Glutamatergic neuron (in vitro differentiated cells): ENCODE measurements around the gene PAK5. TPM values are rescaled to one million over a fixed set of nuclear protein-coding genes. Genes with fewer than 3 reads are reported as not detected.

Experiments
- DNase-seq: peaks from one replicate; pipeline ENCODE4 v3.0.0; 2022
- H3K27ac Mint-ChIP-seq: one replicate; pipeline ENCODE4 v1.8.0; 2020; ENCODE audit warnings: mild to moderate bottlenecking, mixed read lengths, inconsistent platforms; ENCODE audit not compliant: unreplicated experiment
- H3K27me3 Mint-ChIP-seq: one replicate; pipeline ENCODE4 v1.8.0; 2020; ENCODE audit warnings: mild to moderate bottlenecking, moderate library complexity, mixed read lengths, inconsistent platforms; ENCODE audit not compliant: unreplicated experiment
- H3K36me3 Mint-ChIP-seq: one replicate; pipeline ENCODE4 v1.8.0; 2020; ENCODE audit warnings: mild to moderate bottlenecking, mixed read lengths, inconsistent platforms; ENCODE audit not compliant: unreplicated experiment
- H3K4me1 Mint-ChIP-seq: one replicate; pipeline ENCODE4 v1.8.0; 2020; ENCODE audit warnings: mild to moderate bottlenecking, low read depth, mixed read lengths, inconsistent platforms; ENCODE audit not compliant: unreplicated experiment
- H3K4me3 Mint-ChIP-seq: one replicate; pipeline ENCODE4 v1.8.0; 2020; ENCODE audit warnings: mild to moderate bottlenecking, mixed read lengths, inconsistent platforms; ENCODE audit not compliant: unreplicated experiment
- H3K9me3 Mint-ChIP-seq: one replicate; pipeline ENCODE4 v1.8.0; 2020; ENCODE audit warnings: mild to moderate bottlenecking, moderate library complexity, mixed read lengths, inconsistent platforms; ENCODE audit not compliant: unreplicated experiment
- CTCF ChIP-seq: fragments of 200-600 bp; sonication (generic); IDR thresholded peaks from one replicate; pipeline ENCODE4 v1.5.0; 2021; ENCODE audit not compliant: partially characterized antibody, unreplicated experiment
- total RNA-seq: library from RNA; stranded (reverse); fragmentation: NEBNext Ultra II Directional; extraction: Animal tissue kit (Norgen Biotek cat#: 25700); gene quantifications from one replicate; pipeline ENCODE4 v1.2.1, GENCODE V29; 2021; ENCODE audit not compliant: unreplicated experiment

Gene PAK5
- total RNA-seq, 1 donor from 2014 or later, result 6.8 TPM

- peaks cover 2% of the 10 kb centered on the region for H3K27me3 Mint-ChIP-seq
- no peak for DNase-seq
- no peak overlapping the region for H3K27ac Mint-ChIP-seq
- H3K36me3 Mint-ChIP-seq, result peaks cover 11% of the 10 kb centered on the region
- H3K4me3 Mint-ChIP-seq, result no peak overlapping the region
- no peaks in the 10 kb centered on the region for H3K4me1 Mint-ChIP-seq
- peaks cover 3% of the 10 kb centered on the region for H3K9me3 Mint-ChIP-seq
- TF ChIP-seq CTCF, result no peak
Observed at GRCh38 chr20:9877932-9878495, 39.1 kb upstream of the PAK5 start.

- no peak for DNase-seq
- Mint-ChIP-seq H3K9me3 (peaks cover under 1% of the 10 kb centered on the region), H3K4me3 (no peak overlapping the region), H3K27me3 (no peaks in the 10 kb centered on the region), H3K27ac (no peak overlapping the region), H3K4me1 (no peaks in the 10 kb centered on the region), H3K36me3 (no peaks in the 10 kb centered on the region)
- TF ChIP-seq CTCF, result no peak
Observed at GRCh38 chr20:9867196-9867980, 28.5 kb upstream of the PAK5 start.

- Mint-ChIP-seq H3K9me3 (no peaks in the 10 kb centered on the region), H3K4me1 (no peaks in the 10 kb centered on the region), H3K27ac (no peak overlapping the region), H3K4me3 (no peak overlapping the region), H3K27me3 (no peaks in the 10 kb centered on the region), H3K36me3 (no peaks in the 10 kb centered on the region)
- no peak for DNase-seq
- no peak for TF ChIP-seq CTCF
Observed at GRCh38 chr20:9852566-9852965, 13.7 kb upstream of the PAK5 start.

- H3K9me3 Mint-ChIP-seq, result peaks cover 9% of the 10 kb centered on the region
Observed at GRCh38 chr20:9839626-9840025, 750 bp upstream of the PAK5 start.

More at GRCh38 chr20:9839626-9840025, 750 bp upstream of the PAK5 start:
- Mint-ChIP-seq H3K27me3 (peaks cover 3% of the 10 kb centered on the region), H3K4me3 (peak overlapping the region; percentile 74), H3K27ac (no peak overlapping the region), H3K36me3 (no peaks in the 10 kb centered on the region), H3K4me1 (no peaks in the 10 kb centered on the region)
- no peak for TF ChIP-seq CTCF
- no peak for DNase-seq
